ENCODE measurements around the gene CACNA2D4. TPM values are rescaled to one million over a fixed set of nuclear protein-coding genes. Genes with fewer than 3 reads are reported as not detected.

The CACNA2D4 gene
- total RNA-seq, 1 donor from 2014 or later = 0.87 TPM

DNA sequence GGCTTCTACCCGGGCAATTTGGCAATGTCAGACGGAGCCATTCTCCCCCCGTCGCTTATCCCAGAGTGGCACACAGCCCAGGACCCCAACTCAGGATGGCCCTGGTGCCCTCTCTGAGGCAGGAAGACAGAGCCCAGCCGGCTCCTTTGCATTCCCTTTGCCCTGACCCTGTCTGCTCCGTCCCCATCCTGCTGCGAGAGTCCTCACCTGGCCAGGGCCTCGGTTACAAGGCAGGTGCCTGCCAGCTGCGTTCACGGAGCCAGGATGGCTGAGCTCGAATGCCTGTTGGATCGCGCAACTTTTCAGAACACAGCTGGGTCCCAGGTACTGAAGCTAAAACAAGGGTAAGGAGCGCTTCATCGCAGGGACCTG is 79.5 kb downstream of the CACNA2D4 start:
- TF ChIP-seq CTCF (conservative IDR thresholded peaks at IDR 0.05) = no peak
- DNase-seq (ENCODE audit: extremely low spot score, unreplicated experiment) = no peak
- Mint-ChIP-seq H3K4me1 (ENCODE audit: unreplicated experiment) (peaks cover 16% of the 10 kb centered on the region), H3K36me3 (no peaks in the 10 kb centered on the region), H3K27ac (no peak overlapping the region), H3K9me3 (no peaks in the 10 kb centered on the region), H3K27me3 (peaks cover 49% of the 10 kb centered on the region), H3K4me3 (no peak overlapping the region)

- TF ChIP-seq CTCF (conservative IDR thresholded peaks at IDR 0.05) = no peak
- H3K27me3 Mint-ChIP-seq = peaks cover 52% of the 10 kb centered on the region
- H3K27ac Mint-ChIP-seq = no peak overlapping the region
- no peak overlapping the region for H3K4me3 Mint-ChIP-seq
- no peaks in the 10 kb centered on the region for H3K36me3 Mint-ChIP-seq
- peaks cover 16% of the 10 kb centered on the region for H3K4me1 Mint-ChIP-seq (ENCODE audit: unreplicated experiment)
- no peak for DNase-seq (ENCODE audit: extremely low spot score, unreplicated experiment)
- no peaks in the 10 kb centered on the region for H3K9me3 Mint-ChIP-seq
Measured at GRCh38 chr12:1838205-1838993, 80.1 kb downstream of the CACNA2D4 start.

- no peaks in the 10 kb centered on the region for H3K9me3 Mint-ChIP-seq
- H3K4me3 Mint-ChIP-seq = no peak overlapping the region
- no peak for TF ChIP-seq CTCF (conservative IDR thresholded peaks at IDR 0.05)
- no peaks in the 10 kb centered on the region for H3K36me3 Mint-ChIP-seq
- H3K27ac Mint-ChIP-seq = peak overlapping the region; percentile 23
- DNase-seq (ENCODE audit: extremely low spot score, unreplicated experiment) = no peak
- peaks cover 16% of the 10 kb centered on the region for H3K4me1 Mint-ChIP-seq (ENCODE audit: unreplicated experiment)
- peaks cover 55% of the 10 kb centered on the region for H3K27me3 Mint-ChIP-seq
Measured at GRCh38 chr12:1837541-1838204, 80.8 kb downstream of the CACNA2D4 start.

GRCh38 chr12:1836854-1837421 is 81.5 kb downstream of the CACNA2D4 start:
- peaks cover 61% of the 10 kb centered on the region for H3K27me3 Mint-ChIP-seq
- no peak for TF ChIP-seq CTCF (conservative IDR thresholded peaks at IDR 0.05)
- no peak for DNase-seq (ENCODE audit: extremely low spot score, unreplicated experiment)
- no peak overlapping the region for H3K4me3 Mint-ChIP-seq
- no peaks in the 10 kb centered on the region for H3K36me3 Mint-ChIP-seq
- H3K4me1 Mint-ChIP-seq (ENCODE audit: unreplicated experiment) = peaks cover 16% of the 10 kb centered on the region
- no peak overlapping the region for H3K27ac Mint-ChIP-seq
- no peaks in the 10 kb centered on the region for H3K9me3 Mint-ChIP-seq

- TF ChIP-seq CTCF (conservative IDR thresholded peaks at IDR 0.05) = no peak
- Mint-ChIP-seq H3K36me3 (no peaks in the 10 kb centered on the region), H3K27ac (no peak overlapping the region), H3K27me3 (peaks cover 63% of the 10 kb centered on the region), H3K4me1 (ENCODE audit: unreplicated experiment) (peaks cover 16% of the 10 kb centered on the region), H3K4me3 (no peak overlapping the region), H3K9me3 (no peaks in the 10 kb centered on the region)
- DNase-seq (ENCODE audit: extremely low spot score, unreplicated experiment) = no peak
Measured at GRCh38 chr12:1836241-1836803, 82.1 kb downstream of the CACNA2D4 start.
